Measurements from ENCODE around the gene ORC3.
"Not testable (repeated sequence)": the region's sequence is repeated elsewhere in the genome, so short reads cannot be mapped to it uniquely, and the experiment has no call there.

The ORC3 gene

DNA sequence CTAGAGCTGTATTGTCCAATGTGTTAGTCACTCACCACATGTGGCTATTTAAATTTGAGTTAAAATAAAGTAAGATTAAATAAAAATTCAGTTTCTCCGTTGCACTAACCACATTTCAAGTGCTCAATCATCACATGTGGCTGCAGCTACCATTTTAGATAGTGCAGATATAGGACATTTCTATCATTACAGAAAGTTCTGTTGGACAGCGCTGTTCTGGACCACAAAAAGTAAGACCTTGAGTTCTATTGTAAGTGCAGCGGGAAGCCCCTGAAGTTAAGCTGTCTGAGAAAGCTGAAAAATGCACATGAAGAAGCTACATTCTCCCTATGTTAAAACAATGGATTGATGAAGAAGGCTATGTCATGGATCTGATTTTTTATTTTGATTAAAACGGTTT lies 1.1 kb downstream of the ORC3 start:
- TF ChIP-seq, protein P1, sequence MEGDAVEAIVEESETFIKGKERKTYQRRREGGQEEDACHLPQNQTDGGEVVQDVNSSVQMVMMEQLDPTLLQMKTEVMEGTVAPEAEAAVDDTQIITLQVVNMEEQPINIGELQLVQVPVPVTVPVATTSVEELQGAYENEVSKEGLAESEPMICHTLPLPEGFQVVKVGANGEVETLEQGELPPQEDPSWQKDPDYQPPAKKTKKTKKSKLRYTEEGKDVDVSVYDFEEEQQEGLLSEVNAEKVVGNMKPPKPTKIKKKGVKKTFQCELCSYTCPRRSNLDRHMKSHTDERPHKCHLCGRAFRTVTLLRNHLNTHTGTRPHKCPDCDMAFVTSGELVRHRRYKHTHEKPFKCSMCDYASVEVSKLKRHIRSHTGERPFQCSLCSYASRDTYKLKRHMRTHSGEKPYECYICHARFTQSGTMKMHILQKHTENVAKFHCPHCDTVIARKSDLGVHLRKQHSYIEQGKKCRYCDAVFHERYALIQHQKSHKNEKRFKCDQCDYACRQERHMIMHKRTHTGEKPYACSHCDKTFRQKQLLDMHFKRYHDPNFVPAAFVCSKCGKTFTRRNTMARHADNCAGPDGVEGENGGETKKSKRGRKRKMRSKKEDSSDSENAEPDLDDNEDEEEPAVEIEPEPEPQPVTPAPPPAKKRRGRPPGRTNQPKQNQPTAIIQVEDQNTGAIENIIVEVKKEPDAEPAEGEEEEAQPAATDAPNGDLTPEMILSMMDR (IDR thresholded peaks at IDR 0.05; ENCODE audit: borderline replicate concordance, insufficient read depth, low read depth, low read length): no peak
- H3K4me3 ChIP-seq (ENCODE audit: low read depth, low read length): peak overlapping the region; percentile 83

DNA sequence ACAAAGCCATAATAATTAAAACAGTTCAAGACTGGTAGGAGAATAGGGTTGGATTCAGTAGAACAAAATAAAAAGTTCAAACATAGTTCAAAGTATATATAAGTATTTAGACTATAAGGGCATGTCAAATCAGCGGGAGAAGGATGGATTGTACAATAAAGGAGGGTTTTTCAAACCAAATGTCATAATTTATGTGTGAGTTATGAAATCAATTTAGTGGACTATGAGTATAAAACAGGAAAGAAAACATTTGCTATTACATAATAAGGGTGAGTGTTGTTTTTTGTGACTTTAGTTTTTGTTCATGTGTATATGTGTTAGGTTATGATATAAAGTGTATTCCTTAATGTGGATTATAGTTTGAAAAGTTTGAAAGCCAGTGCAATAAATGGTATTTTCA lies 10.6 kb downstream of the ORC3 start:
- TF ChIP-seq, protein P1 (IDR thresholded peaks at IDR 0.05; ENCODE audit: borderline replicate concordance, insufficient read depth, low read depth, low read length): no peak

DNA sequence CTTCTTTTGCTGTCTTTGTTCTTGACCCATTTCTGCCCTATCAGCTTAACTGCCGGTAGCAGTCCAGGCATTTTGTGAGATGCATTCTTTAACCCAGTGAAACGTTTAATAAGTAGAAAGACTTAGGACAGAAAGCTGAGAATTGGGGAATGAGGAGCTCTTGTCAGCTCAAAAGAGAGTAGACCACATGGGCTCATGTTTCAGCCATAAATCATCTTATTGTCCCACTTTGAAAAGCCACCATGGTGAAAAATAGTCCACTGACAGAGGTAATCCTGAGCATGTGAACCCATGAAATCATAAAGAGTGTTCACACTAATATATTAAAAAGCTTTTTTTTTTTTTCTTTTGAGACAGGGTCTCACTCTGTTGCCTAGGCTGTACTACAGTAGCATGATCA lies 16.3 kb downstream of the ORC3 start:
- H3K4me3 ChIP-seq (ENCODE audit: low read depth, low read length): no peak overlapping the region
- TF ChIP-seq, protein P1 (IDR thresholded peaks at IDR 0.05; ENCODE audit: borderline replicate concordance, insufficient read depth, low read depth, low read length): no peak

More for the DNA sequence above, 10.6 kb downstream of the ORC3 start:
- no peak overlapping the region for H3K4me3 ChIP-seq (ENCODE audit: low read depth, low read length)

DNA sequence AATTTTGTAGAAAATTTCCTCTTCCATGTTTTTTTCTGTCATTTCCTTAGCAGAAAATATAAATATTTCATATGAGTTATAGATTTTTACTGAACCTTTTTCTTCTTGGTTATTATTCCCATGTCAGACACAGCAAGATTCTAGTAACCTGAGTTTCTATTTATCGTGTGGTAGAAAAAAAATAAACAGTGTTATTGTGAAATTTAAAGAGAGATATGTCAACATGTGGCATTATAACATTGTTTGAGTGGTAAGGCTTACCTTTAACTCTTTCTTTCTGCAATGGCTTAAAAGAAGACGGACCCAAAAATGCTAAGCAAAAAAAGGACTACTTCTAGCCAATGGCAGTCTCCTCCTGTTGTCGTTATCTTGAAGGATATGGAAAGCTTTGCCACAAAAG lies 18.9 kb downstream of the ORC3 start:
- TF ChIP-seq, protein P1 (IDR thresholded peaks at IDR 0.05; ENCODE audit: borderline replicate concordance, insufficient read depth, low read depth, low read length): no peak
- H3K4me3 ChIP-seq (ENCODE audit: low read depth, low read length): no peak overlapping the region

DNA sequence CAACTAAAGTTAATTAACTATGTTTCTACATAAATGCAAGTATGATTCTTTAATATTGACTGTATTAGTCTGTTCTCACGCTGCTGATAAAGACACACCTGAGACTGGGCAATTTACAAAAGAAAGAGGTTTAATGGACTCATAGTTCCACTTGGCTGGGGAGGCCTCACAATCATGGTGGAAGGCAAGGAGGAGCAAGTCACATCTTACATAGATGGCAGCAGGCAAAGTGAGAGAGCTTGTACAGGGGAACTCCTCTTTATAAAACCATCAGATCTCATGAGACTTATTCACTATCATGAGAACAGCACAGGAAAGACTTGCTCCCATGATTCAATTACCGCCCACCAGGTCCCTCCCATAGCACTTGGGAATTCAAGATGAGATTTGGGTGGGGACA lies 23.1 kb downstream of the ORC3 start:
- H3K4me3 ChIP-seq (ENCODE audit: low read depth, low read length): not testable (repeated sequence)

DNA sequence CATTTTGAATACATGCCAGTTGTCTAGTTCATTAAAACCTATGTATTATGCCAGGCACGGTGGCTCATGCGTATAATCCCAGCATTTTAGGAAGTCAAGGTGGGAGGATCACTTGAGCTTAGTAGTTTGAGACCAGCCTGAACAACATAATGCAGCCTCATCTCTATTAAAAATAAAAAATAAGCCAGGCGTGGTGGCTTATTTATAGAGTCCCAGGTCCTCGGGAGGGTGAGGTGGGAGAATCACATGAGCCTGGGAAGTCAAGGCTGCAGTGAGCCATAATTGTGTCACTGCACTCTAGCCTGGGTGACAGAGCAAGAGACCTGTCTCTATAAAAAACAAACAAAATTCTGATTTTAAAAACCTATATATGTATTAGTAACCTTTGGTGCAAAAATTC lies 27.5 kb downstream of the ORC3 start:
- TF ChIP-seq, protein P1 (IDR thresholded peaks at IDR 0.05; ENCODE audit: borderline replicate concordance, insufficient read depth, low read depth, low read length): no peak
- no peak overlapping the region for H3K4me3 ChIP-seq (ENCODE audit: low read depth, low read length)

DNA sequence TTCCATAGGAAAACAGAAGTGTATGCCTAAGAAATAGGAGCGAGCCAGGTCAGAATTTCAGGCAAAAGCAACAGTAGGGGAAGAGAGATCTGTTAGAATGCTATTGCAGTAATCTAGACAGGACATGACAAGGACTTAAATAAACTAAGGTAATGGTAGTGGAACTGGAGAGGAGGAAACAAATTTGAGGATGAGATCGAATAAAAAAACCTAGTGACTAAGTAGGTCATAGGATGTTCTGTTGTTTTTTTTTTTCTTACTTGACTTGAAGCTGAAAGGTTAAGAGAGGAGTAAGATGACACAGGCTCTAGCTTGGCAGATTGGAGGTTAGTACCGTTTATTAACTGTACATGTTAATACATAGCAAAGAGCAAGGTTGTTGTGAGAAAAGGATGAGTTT lies 28.6 kb downstream of the ORC3 start:
- H3K4me3 ChIP-seq (ENCODE audit: low read depth, low read length): no peak overlapping the region
- TF ChIP-seq, protein P1 (IDR thresholded peaks at IDR 0.05; ENCODE audit: borderline replicate concordance, insufficient read depth, low read depth, low read length): no peak

DNA sequence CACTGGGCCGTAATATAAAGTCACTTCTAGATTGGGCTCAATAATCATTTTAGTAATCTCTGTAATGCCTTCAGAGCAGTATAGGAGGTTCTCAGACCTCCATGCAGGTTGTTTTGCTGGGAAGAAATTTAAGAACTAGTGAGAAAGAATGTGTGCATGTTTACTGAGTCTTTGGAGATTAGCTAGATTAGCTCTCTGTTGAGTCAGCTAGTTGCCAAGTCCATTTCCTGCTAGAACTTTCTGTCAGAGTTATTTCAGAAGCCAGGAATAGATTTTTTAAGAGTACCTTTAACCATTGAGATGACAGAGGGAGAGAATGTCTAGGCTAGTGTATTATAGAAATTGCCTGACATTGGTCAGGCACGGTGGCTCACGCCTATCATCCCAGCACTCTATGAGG lies 33.3 kb downstream of the ORC3 start:
- H3K4me3 ChIP-seq (ENCODE audit: low read depth, low read length): no peak overlapping the region
- TF ChIP-seq, protein P1 (IDR thresholded peaks at IDR 0.05; ENCODE audit: borderline replicate concordance, insufficient read depth, low read depth, low read length): no peak

Data from GM12875 (cell line).